Fibroblast of skin of right quadriceps (primary cell): ENCODE data around the gene LRRC1.

Source experiments
- DNase-seq: peaks from one replicate; pipeline ENCODE4 v3.0.0-alpha.2; 2013

LRRC1 gene

DNA sequence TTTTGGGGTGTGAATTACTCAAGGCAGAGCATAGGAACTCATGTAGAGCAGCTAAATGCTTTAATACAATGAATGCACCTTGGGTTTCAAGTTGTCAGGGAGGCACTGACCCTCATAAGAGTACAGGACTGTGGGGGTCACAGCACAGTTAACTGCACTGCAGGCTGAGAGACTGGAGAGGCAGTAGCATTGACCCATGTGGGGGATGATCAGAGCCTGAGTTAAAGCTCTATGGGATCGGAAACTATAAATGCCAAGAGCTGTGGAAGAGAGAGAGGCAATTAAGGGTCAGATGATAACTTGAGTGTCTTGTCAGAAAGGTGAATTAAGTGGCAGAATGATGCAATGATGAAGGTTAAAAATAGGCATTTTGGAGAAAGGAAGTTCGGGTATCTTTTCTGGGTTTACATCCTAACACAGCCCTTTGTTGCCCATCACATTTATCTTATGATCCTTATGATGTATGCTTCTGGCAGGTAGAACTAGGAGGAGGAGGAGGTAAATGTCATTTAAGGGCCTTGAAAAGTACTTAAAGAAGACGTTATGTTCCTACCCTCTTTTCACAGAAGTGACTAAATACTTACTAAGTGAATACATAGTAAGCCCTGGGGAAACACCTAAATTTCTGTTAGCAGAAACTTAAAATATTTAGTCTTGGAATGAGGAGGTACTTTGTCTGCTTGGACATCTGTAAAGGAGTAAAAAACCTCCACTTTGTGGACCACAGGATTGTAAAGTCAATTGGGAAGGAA is 24.2 kb downstream of the LRRC1 start:
- DNase-seq, result no peak

DNA sequence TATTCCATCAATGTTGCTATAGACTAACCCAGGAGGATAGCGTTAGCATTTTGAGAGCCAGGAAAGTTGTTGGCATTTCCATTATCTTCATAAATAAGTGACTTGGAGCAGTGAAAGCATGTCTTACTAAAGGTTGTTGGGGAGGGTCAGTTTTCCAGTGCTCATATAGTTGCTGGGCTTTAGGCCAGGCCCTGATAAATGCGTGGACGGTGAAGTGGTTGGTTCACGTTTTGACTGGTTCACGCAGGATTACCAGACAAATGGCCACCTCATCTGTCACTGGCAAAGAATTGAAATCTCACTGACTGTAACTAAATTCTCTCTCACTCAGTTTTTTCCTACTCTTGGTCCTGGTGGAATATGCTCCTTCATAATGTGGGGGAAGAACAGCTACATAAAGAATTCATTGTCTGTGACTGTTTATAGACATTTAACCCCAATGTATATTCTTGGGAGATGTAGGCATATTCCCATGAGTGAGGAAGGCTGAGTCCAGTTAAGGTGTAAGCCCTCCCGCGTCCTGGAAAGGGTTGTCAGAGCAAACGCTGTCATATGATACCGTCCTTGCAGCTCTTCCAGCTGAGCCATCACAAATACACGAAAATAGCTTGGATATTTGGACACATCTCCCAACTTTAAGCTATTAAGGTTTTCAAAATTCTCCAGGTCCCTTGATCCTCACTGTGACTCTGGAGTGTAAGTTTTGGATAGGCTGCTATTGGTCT is 27.8 kb downstream of the LRRC1 start:
- DNase-seq, result no peak

DNA sequence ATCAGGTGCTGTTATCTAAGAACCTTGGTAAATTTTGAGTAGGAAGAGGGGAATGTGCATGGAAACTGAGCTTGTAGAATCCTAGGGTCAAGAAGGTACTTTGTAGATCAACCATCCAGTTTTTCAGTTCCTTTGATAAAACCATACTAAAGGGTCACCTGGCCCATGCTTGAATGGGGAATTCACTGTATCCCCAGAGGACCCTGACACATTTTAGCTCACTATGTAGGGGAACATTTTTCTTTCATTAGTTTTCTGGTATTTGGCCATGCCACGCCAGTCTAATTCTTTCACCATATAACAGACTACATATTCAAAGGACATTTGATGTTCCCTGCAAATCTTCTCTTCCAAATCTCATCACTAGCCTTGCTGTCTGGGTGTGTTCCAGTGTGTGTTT is 29.9 kb downstream of the LRRC1 start:
- no peak for DNase-seq

DNA sequence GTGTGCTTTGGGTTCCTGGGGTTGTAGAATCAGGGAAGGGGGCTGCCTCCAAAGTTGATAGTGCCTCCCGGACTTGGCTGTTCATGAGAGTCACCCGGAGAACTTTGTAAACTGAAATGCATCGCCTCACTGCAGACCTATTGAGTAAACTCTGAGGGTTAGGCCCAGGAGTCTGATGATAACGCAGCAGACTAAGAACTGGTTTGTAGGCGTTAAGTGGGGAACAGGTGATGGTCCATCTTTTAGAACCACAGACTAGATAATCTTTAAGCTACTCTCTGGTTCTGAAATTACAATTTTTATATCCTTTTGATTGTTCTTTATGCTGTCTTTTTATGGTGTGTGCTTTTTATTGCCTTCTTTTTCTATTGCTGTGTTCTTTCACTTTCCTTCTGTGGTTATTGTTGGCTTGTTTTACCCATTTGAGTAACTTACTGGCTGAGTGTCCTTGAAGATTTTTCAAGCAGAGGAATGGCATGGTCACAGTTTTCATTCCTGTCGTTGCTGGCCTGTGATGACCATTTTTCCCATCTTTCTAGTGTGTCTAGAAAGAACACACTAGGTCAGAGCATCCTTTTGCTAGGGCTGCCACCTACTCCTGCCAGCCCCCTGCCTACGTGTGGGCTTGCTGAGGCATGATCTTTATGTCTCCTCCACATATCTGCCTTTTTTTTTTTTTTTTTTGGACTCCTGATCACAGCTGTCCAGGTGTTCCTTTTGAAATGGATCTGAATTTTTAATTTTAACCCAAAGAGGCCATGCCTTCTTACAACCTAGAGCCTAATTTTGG is 30.9 kb downstream of the LRRC1 start:
- no peak for DNase-seq

DNA sequence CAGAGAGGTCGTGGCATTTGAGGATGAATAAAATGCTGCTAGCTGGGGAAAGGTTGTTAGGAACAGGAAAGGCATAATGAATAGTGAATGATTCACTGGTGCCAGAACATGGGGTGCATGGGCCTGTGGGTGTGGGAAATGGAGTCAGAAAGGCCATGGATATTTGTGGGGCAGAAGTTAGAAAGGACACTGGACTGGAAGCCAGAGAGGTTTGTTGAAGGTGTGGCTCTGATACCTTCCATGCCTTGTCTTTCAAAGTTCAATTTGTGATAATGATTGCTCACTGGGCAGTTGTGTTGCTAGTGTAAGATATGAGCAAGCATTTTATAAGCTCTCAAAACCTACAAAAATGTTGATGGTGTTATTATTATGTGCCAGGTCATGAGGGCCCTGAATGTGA is 32.7 kb downstream of the LRRC1 start:
- no peak for DNase-seq

DNA sequence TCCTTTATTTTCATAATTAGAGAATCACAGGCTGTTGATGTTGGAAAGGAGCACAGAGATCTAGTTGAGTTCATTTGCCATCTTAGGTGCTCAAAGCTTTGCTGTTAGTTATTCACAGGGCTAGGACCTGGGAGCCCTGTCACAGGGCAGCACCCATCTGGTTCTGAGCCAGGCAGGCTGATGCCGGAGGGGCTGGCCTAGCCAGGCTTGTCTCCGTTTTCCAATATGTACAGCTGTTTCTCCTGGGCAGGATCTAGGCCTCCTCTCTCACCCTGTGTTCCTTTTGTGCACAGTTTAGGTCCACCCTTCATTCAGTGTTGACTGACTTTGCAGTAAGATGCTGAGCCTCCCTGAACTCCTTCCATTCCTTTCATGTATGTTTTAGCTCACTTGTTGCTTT is 33.4 kb downstream of the LRRC1 start:
- no peak for DNase-seq

DNA sequence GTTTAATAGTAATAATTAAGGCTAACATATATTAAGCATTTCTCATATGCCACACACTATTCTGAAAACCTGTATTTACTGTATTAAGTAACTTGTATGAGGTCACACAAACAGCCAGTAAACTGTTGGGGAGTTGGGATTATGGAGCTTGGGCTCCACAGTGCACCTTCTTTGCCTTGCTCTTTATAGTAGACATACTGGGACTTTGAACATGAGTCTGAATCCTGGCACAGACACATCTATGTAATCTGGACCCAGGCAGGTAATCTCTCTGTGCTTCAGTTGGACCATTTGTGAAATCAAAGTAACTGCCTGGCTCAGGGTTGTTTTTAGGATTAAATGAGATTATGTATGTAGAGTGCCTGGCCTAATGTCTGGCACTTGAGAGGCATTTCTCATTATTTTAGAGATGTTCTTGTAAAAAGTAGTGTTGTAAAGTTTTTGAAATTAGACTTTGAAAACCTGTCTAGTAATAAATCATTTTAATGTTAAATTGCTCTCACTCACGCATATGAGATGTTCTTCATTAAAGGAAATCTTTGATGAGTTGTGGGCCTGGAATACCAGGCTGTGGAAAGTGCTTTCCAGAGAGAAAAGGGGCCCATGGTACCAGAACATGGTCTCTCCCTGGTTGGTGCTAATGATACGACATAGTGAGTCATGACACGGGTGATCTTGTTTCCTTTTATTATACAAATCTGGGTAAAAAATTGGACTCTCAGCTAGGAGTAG is 34.3 kb downstream of the LRRC1 start:
- peak; percentile 2 for DNase-seq

DNA sequence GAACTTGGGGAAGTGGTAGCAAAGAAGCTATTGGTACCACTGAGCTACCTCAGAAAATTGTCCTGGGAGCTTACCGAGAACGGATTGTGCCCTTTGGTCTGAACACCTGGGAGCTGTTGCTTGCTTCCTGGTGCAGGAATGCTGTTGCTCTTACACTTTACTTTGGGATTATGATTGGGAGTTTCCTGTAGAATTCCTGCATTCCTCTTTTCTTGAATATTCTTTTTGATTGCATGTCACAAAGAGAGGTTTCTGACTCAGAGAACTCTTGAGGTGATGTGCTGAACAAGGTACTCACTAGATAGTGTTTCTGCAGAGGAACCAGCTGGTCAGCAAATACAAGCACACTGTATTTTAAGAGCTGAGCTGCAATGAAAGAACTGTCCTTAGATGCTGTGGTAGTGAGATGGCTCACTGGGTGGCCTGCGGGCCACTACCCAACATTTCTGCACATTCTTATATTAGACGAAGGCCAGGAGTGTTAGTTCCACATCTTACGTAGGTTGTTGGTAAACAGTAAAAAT is 35.0 kb downstream of the LRRC1 start:
- DNase-seq, result no peak

DNA sequence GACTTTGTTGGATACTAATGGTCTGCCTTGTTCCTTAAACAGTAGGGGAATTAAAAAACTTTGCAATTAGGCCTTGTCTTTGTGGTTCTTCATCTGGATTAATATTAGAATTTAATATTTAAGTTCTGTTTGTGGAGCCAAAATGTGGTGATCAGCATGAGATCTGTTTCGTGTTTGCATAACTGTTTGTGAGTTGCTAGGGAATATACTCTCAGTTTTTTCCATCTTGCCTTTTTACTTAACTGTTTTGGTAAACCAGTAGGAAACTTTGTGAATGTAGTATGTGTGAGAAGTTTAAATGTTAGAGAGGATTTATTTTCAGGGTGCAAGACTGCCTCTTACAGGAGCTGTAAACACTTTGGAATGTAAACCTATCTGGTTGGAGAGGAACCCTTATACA is 35.6 kb downstream of the LRRC1 start:
- no peak for DNase-seq

DNA sequence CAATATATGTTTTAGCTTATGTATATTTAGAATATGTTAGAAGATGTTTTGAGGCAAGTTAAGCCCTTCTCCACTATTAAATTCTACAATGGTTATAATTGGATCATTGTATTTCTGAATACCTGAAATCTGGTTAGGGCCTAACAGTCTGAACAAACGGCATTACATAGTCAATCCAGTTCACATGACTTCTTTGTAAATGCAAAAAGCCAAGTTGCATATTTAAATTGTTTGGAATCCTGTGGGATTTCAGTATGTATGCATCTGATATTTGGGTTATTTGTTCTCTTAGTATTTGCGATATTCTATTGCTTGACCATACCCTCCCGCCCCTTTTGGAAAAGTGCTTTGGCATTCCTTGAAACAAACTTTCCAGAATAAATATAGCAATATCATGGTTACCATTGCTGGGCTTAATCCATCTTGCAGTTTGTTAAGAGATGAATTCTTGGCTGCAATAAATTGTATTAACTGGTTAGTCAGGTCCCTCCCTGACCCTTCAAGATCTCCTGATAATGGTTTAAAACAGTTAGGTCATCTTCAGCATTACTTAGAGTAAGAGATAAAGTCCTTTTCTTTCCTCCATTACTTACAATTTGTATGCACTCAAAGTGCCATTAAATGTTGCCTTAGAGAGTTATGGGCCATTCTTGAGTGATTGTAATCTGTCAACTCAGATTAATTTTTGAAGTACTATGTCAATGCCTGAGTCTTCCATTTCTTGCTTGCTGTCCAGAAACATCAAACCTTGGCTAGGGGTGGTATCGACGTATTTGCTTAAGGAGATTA is 36.5 kb downstream of the LRRC1 start:
- DNase-seq, result no peak

DNA sequence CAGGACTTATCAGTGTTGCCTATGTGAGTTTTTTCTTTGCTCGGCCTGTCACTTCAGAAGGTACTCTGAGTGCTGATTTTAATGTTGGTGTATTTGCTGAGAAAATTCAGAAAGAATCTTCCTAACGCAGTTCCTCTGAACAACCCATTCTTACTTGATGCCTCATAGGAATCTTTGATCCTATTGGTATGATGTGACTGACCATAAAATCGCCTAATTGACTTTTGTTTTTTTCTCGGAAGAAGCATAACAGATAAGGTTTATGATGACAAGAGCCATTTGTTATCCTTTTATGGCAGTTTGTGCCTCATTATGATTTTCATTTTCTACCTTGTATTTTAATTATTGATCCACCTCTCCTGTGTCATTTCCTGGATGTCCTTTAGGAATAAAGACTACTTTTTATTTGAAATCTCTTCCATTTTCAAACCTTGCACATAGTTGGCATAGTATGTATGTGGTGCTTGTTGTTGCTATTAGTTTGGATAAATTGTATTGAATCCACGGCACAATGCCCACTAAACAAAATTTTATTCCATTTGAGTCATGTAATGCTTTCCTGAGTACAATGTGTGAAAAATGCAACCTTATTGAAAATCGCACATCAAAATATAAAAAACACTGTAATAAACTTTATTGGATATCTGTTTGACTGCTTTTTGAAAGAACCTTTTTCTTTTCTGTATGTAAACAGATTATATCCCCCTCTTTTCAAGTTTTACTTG is 37.3 kb downstream of the LRRC1 start:
- no peak for DNase-seq

DNA sequence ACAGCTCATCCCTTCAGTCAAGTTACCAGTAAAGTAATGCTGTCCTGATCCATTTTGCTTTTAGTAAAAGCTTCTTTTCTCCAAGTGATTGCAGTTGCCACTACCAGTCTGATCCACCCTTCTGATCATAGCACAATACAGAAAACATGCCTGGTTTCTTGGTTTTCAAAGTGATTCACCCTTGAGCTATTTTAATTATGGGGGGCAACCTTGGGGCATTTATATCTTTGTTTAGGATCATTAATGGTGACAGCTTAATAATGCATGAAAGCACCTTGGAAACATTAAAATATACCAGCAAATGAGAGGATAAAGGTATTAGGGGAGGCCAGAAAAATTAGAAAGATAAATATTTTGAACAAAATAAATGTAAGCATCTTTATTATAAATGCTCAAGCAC is 38.4 kb downstream of the LRRC1 start:
- DNase-seq, result peak; percentile 6

DNA sequence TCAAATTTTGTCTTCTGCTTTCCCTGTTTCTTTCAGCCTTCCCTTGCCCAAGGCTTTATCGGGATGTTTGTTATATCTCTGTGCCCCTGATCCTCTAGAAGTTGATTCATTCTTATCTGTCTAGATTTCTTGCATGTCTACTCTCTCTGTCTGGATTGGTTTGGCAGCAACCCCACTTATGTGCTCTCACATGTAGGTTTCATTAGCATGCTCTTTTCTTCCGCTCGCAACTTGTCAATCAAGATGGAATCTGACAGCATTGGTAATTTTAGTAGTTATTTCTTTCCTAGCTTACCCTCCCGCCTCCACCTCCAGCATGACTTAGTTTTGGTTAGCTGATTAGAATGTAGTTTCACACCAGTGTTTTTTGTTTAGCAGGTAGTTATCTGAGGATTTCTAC is 39.3 kb downstream of the LRRC1 start:
- DNase-seq, result no peak

DNA sequence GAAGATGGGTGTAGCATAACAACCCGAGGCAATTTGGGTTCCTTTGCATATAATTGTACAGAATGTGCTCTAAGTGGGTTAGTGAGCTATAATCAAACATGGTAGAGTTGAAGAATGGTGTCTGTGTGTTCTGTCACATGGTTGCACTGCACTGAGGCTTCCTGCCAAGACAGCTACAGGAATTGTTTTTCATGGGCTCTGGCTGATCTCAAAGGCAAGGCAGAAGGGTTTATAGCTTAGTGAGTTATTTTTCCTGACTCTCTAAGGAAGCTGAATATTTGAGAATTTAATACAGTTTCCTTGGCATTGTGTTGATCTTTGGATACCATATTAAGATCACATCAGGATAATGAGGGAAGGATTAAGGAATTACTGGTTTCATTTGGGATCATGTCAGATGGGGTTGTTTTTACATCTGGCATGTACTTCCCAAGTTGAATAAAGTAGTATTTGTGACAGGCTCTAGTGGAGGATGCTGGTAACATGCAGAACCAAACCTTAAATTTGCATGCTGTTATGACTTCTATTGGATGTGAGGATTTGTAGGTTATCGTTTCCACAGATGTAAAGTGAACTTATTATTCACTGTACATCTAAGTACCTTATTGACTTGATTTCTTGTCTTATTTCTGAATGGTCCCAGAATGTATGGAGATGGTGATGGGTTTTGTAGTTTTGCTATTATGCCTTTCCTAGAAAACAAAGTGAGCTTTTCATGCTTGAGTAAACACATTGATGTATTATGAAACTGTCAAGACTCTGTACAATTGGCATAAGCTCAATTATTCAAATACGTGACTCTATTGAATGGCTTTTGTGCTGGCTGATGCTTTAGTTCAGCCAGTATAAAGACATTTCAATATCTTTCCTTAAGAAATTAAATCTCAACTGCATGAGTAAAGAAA is 43.3 kb downstream of the LRRC1 start:
- DNase-seq, result no peak

DNA sequence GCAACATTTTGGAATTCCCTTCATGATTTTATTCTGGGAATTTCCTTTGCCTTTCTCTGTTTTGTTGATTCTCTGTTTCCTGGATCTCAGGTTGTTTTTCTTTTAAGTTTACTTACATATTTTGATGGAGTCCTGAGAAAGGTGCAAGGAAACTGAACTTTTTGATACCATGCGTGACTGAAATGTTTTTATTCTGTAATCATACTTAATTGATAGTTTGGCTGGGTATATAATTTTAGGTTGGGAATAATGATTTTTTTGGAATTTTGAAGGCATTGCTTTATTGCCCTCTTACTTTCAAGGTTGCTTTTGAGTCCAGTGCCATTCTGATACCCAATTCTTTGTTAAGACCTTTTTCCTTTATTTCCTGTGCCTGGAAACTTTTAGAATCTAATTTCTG is 45.2 kb downstream of the LRRC1 start:
- no peak for DNase-seq

DNA sequence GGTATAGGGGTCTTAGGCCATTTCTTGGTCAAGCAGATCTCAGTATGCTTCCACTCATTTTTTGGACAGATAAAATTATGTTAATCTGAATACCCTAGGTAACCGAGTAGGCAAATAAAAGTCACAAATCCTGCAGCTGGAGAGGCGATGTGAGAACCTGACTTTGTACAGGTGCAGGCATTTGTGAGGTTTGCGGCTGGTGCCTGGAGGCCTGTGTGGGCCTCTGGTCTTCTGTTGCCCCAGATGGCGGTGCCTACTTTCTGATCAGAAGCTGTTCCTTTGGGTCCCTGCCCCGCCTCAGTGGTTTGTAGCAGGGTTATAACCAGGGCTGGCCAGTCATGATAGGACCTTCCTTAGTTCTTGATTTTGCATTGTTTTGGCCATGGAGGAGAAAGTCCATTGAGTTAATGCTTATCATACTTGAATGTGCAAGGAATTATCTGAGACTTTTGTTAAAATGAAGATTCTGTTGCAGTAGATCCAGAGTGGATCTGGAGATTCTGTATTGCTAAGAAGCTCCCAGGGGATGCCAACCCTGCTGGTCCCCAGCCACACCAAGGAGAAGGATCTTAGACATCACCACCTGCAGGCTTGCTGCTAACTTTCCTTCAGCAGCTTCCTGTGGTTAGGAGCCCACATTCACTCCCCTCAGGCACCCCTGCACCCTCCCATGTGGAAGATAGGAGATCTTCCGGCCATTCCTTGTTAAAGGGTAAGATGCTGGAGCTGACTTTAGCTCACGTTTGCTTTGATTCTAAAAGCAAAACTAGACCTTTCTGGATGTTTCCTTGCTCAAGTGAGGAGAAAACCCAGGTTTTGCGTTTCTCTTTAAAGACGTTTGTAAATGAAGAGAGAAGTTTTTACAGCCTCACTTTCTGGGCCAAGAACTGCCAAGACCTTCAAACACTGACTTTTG is 50.7 kb downstream of the LRRC1 start:
- no peak for DNase-seq

DNA sequence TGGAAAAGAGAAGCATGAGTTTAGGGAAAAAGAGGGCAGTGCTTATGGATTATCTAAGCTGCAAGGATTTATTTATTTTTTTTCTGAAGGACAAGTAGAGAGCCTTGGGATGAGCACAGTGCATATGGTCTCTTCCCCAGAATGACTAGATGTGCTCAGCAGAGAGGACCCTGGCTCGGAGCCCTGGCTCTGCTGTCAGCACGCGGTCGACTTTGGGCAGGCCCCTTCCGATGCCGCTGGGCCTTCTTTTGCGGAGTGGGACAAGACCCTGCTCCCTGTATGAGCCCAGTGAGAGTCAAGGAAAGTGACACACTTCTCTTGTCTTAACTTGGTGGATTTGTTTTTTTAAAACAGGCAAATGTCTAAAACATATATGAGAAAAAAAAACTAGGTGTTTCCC is 51.4 kb downstream of the LRRC1 start:
- DNase-seq, result no peak

DNA sequence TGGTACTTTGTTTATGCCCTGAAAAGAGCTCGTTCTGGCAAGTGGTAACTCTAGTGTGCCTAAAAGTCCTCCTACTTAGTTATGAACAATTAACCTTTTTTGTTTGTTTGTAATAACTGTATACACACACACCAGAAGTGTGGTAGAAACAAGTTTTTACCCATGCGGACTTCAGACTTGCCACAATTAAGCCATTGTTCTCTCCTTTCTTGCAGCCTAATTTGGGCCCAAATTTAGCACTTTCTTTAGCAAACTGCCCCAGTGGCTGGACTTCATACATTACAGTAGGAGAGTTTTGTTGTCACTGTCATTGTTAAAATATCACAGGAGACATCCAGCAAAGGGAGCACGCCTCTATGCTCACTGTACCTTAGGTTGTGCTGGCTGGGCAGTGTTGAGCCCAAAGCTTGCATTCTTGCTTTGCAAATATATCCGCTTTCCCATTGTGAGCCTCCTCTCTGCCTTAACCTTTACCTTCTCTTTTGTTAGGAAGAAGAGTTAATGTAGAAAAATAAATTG is 53.0 kb downstream of the LRRC1 start:
- DNase-seq, result no peak

DNA sequence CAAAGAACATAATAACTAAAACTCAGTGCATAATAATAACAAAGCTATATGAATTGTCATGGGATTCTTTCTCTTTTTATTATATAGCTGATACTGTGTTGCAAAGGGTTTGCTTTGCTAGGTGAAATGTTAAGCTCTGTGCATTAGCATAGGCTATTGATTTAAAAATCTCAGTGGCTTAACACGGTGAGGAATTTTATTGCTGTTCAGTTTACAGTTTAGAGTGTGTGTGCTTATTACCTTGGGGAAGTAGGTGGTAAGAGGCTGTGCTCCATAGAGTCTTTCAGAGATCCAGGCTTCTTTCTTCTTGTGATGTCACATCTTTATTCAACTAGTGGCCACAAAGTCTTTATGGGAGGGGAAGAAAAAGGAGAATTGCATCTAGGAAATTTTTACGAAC is 55.7 kb downstream of the LRRC1 start:
- no peak for DNase-seq
